Liver (tissue), 3 donors: ENCODE measurements around the gene COL7A1.

Experiments used
- ATF3 ChIP-seq: IDR thresholded peaks from 2 replicates; pipeline ENCODE4 v1.6.1; 2016; ENCODE audit warnings: antibody characterized with exemption
- HNF4G ChIP-seq: IDR thresholded peaks from 2 replicates; pipeline ENCODE4 v1.6.1; 2016; ENCODE audit warnings: antibody characterized with exemption
- REST ChIP-seq: IDR thresholded peaks from 2 replicates; pipeline ENCODE4 v1.6.1; 2016; ENCODE audit warnings: antibody characterized with exemption, mild to moderate bottlenecking
- RXRA ChIP-seq, 2 donors: IDR thresholded peaks; 2 replicates each; pipeline ENCODE4 v1.6.1; 2017 to 2018; ENCODE audit warnings: antibody characterized with exemption in 2 of 2, mild to moderate bottlenecking in 1 of 2
- TAF1 ChIP-seq: conservative IDR thresholded peaks from 2 replicates; pipeline ENCODE4 v1.6.1; 2016; ENCODE audit warnings: antibody characterized with exemption, mild to moderate bottlenecking
- TF ChIP-seq, protein P1 (sequence below): fragments of 150-350 bp; IDR thresholded peaks from 2 replicates; pipeline ENCODE4 v1.5.1; 2017; ENCODE audit warnings: improper control_type of control experiment, low read depth, low read length; ENCODE audit not compliant: missing input control
- TF ChIP-seq, protein P2 (sequence below): IDR thresholded peaks from 2 replicates; pipeline ENCODE4 v1.6.1; 2016; ENCODE audit warnings: antibody characterized with exemption
- TF ChIP-seq, protein P3 (sequence below): IDR thresholded peaks from 2 replicates; pipeline ENCODE4 v1.6.1; 2016; ENCODE audit warnings: antibody characterized with exemption
- donor health status: healthy.
- donor health status: healthy.

GRCh38 chr3:48635222-48636021 is 40.3 kb upstream of the COL7A1 start, which contains the start of gene SLC26A6:
- TF ChIP-seq, protein P1, sequence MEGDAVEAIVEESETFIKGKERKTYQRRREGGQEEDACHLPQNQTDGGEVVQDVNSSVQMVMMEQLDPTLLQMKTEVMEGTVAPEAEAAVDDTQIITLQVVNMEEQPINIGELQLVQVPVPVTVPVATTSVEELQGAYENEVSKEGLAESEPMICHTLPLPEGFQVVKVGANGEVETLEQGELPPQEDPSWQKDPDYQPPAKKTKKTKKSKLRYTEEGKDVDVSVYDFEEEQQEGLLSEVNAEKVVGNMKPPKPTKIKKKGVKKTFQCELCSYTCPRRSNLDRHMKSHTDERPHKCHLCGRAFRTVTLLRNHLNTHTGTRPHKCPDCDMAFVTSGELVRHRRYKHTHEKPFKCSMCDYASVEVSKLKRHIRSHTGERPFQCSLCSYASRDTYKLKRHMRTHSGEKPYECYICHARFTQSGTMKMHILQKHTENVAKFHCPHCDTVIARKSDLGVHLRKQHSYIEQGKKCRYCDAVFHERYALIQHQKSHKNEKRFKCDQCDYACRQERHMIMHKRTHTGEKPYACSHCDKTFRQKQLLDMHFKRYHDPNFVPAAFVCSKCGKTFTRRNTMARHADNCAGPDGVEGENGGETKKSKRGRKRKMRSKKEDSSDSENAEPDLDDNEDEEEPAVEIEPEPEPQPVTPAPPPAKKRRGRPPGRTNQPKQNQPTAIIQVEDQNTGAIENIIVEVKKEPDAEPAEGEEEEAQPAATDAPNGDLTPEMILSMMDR = peak; percentile 39
- no peak for TF ChIP-seq TAF1
- TF ChIP-seq, protein P2, sequence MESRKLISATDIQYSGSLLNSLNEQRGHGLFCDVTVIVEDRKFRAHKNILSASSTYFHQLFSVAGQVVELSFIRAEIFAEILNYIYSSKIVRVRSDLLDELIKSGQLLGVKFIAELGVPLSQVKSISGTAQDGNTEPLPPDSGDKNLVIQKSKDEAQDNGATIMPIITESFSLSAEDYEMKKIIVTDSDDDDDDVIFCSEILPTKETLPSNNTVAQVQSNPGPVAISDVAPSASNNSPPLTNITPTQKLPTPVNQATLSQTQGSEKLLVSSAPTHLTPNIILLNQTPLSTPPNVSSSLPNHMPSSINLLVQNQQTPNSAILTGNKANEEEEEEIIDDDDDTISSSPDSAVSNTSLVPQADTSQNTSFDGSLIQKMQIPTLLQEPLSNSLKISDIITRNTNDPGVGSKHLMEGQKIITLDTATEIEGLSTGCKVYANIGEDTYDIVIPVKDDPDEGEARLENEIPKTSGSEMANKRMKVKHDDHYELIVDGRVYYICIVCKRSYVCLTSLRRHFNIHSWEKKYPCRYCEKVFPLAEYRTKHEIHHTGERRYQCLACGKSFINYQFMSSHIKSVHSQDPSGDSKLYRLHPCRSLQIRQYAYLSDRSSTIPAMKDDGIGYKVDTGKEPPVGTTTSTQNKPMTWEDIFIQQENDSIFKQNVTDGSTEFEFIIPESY = no peak
- no peak for TF ChIP-seq HNF4G
- no peak for TF ChIP-seq RXRA (IDR thresholded peaks at IDR 0.05)
- TF ChIP-seq REST = peak; percentile 57
- no peak for TF ChIP-seq ATF3
- TF ChIP-seq, protein P3, sequence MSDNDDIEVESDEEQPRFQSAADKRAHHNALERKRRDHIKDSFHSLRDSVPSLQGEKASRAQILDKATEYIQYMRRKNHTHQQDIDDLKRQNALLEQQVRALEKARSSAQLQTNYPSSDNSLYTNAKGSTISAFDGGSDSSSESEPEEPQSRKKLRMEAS = no peak
